H1 (cell line): Measurements from ENCODE around the gene CAMTA1. TPM values are rescaled to one million over a fixed set of nuclear protein-coding genes. Genes with fewer than 3 reads are reported as not detected.

Experiments used
- ATF3 ChIP-seq: IDR thresholded peaks from 2 replicates; pipeline ENCODE4 v1.6.1; 2011; ENCODE audit warnings: low read depth, mild to moderate bottlenecking, low read length; ENCODE audit not compliant: insufficient read depth
- BACH1 ChIP-seq: IDR thresholded peaks from 2 replicates; pipeline ENCODE4 v1.6.1; 2012; ENCODE audit warnings: low read length, improper control_type of control experiment
- EP300 ChIP-seq, 2 experiments: IDR thresholded peaks; 1 replicate in 1 of 2; 2 replicates in 1 of 2; pipeline ENCODE4 v1.6.1; 2011 to 2012; ENCODE audit warnings: low read depth in 2 of 2, low read length in 2 of 2, mild to moderate bottlenecking in 2 of 2, borderline replicate concordance in 1 of 2, inconsistent platforms in 1 of 2, moderate library complexity in 1 of 2
- GABPA ChIP-seq: IDR thresholded peaks from 2 replicates; pipeline ENCODE4 v1.6.1; 2011; ENCODE audit warnings: mild to moderate bottlenecking, low read length, moderate library complexity, borderline replicate concordance; ENCODE audit not compliant: insufficient read depth
- POLR2AphosphoS5 ChIP-seq: IDR thresholded peaks from 2 replicates; pipeline ENCODE4 v1.6.1; 2011; ENCODE audit warnings: low read depth, low read length
- polyA plus RNA-seq, 7 experiments: library from polyadenylated mRNA; depleted of rRNA in 3 of 7; stranded (reverse) in 5 of 7; unstranded in 2 of 7; fragments of >200 nt in 5 of 7; fragments of 200-250 nt in 2 of 7; gene quantifications; 1 replicate in 5 of 7; 2 replicates in 1 of 7; 4 replicates in 1 of 7; pipeline versions ENCODE4 v1.2.1 to v1.2.3, GENCODE V29; 2011 to 2013; ENCODE audit warnings: missing spikeins in 2 of 7, mixed read lengths in 2 of 7
- total RNA-seq: library from RNA; stranded (reverse); fragmentation: NEBNext Ultra II Directional; extraction: Animal tissue kit (Norgen Biotek cat#: 25700); gene quantifications from 2 replicates; pipeline ENCODE4 v1.2.1, GENCODE V29; 2021

CAMTA1 gene
- total and polyA plus RNA-seq, 2 of the 8 experiments (the other 6 are each of a cell fraction or from before 2014, with no cell fraction given): 65.0 to 119 TPM

GRCh38 chr1:6917067-6917466, 131.8 kb downstream of the CAMTA1 start (continued):
- TF ChIP-seq EP300 (IDR thresholded peaks at IDR 0.05; ENCODE audit: borderline replicate concordance in 1 of 2, low read depth in 2 of 2, low read length in 2 of 2) (no peak), POLR2AphosphoS5 (no peak), GABPA (no peak), BACH1 (no peak), ATF3 (no peak)
- TF ChIP-seq, all 59 proteins: peak for 0
